ENCODE data around the gene OR2A12.
"Not testable (repeated sequence)": the region's sequence is repeated elsewhere in the genome, so short reads cannot be mapped to it uniquely, and the experiment has no call there.

Gene OR2A12, protein sequence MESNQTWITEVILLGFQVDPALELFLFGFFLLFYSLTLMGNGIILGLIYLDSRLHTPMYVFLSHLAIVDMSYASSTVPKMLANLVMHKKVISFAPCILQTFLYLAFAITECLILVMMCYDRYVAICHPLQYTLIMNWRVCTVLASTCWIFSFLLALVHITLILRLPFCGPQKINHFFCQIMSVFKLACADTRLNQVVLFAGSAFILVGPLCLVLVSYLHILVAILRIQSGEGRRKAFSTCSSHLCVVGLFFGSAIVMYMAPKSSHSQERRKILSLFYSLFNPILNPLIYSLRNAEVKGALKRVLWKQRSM
- long read RNA-seq, donor 1, result 0 reads
- long read RNA-seq, donor 2, result 0 reads
- long read RNA-seq, donor 3, result 0 reads
- long read RNA-seq, donor 4, result 0 reads
- long read RNA-seq, donor 5, result 0 reads
- long read RNA-seq, donor 6, partial matches to known transcripts, result 6 of 6 reads
- long read RNA-seq, donor 6, other reads (novel, unspliced or antisense), result 0 of 6 reads
- long read RNA-seq, donor 7, result 0 reads
- long read RNA-seq, donor 8, result 0 reads

DNA sequence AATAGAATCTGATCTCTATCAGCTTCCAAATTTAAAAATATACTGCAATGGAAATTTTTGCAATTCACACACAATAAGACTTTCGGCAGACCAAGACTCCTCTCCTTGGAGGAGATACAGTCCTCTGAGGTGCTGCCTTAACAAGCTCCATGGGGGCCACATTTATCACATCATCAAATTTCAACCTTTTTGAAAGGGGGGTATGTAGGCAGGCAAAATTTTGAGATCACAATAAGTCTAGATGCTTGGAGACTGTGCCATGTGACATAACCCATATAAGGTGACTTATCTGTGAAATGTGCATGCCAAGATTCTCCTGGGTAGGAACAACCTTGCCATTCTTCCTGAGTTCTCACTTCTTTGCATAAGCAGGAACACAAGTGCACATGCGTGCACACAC is at the start of gene OR2A12:
OR2A12 (plus strand) TSS at position 301 of the 400 bp plus-strand sequence. CDS start 8,830 bp downstream, outside the sequence.
- no peak for DNase-seq

DNA sequence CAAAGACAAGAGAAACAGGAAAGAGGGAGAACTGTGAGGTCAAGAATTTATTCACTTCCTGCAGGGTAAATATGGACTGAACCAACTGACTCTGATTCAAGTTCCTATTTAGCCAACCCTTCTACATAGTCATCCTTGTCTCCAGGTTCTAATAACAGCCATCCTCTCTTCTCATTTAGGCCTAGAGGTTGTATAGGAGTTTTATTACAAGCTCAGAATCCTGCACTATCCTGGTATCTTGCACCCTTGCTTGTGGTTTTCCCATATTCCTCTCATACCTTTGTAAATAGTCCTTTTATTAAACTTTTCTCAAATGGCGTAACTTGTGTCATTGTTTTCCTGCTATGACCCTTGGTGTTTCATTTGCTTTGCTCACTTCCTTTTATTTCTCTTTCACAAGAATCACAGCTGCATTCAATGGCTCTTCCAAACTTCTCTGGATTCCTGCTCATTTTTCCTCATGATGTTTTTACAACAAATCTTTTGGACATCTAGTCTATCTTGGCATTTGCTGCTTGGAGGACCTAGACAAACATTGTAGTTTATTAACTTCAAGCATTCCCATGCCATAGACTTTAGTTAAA is 49.7 kb upstream of the OR2A12 start:
- DNase-seq, result no peak

DNA sequence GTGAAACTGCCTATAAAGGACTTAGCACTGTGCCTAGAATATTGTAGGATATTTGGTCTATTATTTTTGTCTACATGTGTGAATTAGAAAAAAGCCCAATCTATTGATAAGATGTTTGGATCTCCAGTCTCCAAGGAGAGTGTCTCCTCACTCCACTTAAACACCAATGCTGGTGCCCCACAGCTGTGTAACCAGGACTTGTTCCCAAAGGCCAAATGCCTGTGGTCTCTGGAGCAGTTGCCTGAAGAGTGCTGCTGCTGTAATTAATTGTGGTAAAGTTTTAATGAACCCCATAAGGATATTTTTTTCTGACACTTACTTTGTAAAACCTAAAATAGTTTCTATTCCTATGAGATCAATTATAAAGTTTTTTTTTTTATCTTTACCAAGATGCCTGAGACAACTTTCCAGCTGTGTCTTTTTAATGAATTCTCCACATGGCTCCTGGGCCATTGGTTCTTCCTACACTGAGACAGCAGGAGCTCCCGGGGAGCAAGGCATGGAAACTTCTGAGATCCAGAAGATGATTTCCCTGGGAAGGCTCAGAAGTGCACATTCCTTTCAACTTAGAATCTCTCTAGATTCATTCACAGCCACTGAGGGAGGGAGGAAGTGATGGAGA is 48.6 kb upstream of the OR2A12 start:
- no peak for DNase-seq

DNA sequence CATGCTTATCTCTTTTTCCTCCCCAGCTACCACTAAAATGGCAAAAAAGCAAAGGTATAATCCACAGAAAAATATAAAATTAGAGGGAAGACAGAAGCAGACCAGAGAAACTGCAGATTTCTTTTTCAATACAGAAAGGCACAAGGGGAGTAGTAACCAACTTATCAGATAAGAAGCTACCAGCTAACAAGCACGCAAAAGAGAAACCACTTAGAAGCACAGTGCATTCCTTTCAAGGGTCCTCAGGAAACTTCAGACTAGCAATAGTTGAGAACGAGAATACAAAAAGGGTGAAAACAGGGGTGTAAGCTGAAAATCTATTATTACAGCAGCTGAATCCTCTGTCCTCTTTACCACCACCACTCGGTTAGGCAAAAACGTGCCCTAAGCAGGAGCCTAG is 47.2 kb upstream of the OR2A12 start:
- no peak for DNase-seq

DNA sequence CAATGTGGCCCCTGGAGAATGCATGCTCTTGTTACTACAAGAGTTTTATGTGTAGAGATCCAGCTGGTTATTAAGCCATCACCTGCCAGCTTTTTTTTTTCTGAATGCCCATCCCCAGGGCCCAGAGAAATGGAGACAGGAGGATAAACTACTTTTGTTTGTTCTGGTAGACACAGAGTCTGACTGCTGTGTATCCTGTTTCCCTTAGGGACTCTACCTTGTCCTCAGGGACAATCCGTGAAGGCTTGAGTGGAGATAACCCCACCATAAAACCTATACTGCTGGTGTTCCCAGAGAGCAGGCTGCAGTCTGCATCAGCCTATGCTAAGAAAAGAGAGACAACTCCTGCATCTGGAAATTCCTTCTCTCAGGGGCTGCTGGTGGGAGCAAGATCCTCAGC is 37.4 kb upstream of the OR2A12 start, which contains the start of gene OR2A5:
OR2A5 (plus strand) TSS at position 301 of the 400 bp plus-strand sequence. CDS start 1,454 bp downstream, outside the sequence.
- DNase-seq, result no peak

DNA sequence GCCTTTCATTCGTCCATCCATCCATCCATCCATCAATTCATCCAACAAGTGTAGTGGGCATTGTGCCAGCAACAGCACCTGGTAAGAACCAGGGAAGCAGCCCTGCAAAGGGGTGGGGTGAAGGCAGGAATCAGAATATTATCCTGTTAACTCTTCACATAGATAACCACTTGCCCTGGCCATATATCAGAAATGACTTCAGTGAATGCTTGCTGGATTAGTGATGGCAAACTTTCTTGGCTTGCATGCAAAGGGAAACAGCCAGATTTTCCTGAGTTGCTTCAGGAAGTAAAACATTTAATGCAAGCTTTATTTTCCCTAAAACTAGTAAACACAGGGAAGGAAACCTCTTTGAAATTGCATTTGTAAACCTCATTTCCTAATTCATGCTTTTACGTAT is 36.6 kb upstream of the OR2A12 start:
- DNase-seq, result no peak

DNA sequence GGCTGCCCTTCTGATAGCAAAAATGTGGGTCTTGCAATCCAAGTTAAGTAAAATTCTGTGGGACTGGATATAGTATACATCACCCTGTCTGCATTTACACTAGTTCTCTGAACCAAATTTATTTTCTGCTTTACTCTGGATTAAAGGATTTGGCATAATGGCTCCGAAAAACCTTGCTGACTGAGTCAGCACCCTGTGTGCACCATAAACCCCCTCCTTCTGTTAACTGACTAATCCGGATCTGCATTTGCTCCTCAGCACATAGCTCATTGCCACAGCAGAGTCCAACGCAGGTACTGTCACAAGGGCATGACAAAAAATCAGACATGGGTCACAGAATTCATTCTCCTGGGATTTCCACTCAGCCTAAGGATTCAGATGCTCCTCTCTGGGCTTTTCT is 36.0 kb upstream of the OR2A12 start:
- DNase-seq, result no peak

DNA sequence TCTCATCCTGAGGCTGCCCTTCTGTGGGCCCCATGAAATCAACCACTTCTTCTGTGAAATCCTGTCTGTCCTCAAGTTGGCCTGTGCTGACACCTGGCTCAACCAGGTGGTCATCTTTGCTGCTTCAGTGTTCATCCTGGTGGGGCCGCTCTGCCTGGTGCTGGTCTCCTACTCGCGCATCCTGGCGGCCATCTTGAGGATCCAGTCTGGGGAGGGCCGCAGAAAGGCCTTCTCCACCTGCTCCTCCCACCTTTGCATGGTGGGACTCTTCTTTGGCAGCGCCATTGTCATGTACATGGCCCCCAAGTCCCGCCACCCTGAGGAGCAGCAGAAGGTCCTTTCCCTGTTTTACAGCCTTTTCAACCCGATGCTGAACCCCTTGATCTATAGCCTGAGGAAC is 35.2 kb upstream of the OR2A12 start:
- not testable (repeated sequence) for DNase-seq

DNA sequence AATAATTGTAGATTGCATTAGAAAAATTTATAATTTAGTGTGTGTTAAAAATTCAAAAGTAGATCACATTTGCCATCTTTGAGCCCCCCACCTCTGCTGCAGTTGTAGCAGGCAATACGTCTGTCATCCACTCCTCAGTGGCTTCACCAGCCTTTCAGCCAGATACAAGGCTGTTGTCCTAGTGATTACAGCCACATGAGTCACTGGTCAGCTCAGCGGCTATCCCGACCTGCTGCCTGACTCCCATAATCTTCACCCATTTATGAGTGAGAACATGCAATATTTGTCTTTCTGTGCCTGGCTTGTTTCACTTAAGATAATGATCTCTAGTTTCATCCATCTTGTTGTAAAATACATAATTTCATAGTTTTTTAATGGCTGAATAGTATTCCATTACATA is 28.1 kb upstream of the OR2A12 start:
- no peak for DNase-seq

DNA sequence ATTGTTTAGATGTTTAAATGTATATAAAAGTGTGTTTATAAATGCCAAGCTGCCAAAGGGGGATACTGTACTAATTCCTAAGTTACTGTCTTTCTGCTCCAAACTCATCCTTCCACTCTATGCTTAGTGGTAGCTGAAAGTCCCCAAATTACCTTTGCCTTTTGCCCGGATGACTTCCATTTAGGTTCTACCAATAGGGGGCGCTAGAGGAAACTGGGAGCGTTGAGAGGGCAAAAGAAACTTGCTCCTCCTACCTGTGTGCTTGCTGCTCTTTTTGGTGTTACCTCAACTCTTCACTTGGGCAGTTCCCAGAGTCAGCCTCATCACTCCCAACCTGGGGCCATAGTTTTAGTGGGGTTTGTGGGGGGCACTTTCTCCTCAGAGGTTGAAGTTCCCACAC is 22.4 kb upstream of the OR2A12 start:
- no peak for DNase-seq

DNA sequence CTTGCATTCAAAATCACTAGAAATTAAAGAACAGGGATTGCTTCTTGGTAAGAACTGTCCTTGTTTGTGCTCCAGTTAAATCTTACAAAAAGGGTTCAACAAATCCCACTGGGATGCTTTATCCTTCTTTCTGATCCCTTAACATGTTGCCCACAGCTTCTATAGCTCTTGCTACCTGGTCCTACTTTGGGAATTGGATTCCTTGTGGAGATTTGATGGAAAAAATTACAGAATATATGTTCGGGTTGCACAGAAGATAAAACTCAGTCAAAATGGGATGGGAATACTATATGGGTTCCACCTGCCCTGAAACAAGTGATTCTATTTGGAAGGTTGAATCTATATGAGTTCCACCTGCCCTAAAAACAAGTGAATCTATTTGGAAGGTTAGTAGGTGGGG is 16.6 kb upstream of the OR2A12 start, which contains the start of gene OR2A25:
OR2A25 (plus strand) TSS at position 301 of the 400 bp plus-strand sequence. CDS start 4,409 bp downstream, outside the sequence.
- no peak for DNase-seq

DNA sequence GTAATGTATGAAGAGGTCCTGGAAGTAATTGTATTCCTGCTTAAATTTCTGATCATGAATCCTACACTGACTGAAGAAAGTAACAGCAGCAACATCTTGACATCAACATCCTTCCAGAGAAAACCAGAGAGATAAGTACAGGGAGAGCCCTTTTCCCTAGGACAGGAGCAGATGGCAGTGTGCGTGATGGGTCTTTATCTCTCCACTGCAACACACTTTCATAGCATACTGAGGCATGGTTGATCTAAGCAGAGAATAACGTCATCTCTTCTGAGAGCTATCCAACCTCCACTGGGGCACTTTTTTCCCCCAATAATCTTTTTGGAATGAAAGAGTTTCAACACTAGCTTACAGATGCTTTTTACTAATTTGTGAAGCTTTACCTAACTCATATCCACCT is 16.1 kb upstream of the OR2A12 start:
- no peak for DNase-seq

DNA sequence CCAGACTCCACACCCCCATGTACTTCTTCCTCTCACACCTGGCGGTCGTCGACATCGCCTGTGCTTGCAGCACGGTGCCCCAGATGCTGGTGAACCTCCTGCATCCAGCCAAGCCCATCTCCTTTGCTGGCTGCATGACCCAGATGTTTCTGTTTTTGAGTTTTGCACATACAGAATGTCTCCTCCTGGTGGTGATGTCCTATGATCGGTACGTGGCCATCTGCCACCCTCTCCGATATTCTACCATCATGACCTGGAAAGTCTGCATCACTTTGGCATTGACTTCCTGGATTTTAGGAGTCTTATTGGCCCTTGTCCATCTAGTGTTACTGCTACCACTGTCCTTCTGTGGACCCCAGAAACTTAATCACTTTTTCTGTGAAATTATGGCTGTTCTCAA is 11.7 kb upstream of the OR2A12 start:
- no peak for DNase-seq

DNA sequence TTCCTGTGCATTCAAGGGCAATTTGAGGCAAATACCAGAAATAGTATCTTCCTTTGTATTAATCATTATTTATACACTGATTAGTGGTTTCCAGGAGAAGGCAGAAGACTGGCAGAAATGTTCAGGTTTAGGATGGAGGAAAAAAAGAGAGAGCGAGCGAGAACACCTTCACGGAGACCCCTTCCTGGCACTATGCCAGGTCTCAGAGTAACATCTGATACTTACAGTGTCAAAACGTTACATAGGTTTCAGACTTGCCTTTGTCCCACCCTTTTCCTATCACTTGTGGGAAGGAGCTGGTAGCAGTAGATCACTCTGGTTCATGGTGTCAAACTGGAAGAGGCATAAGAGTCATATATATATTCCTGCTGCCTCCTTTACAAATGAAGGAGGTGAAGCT is 652 bp downstream of the OR2A12 start:
- no peak for DNase-seq

DNA sequence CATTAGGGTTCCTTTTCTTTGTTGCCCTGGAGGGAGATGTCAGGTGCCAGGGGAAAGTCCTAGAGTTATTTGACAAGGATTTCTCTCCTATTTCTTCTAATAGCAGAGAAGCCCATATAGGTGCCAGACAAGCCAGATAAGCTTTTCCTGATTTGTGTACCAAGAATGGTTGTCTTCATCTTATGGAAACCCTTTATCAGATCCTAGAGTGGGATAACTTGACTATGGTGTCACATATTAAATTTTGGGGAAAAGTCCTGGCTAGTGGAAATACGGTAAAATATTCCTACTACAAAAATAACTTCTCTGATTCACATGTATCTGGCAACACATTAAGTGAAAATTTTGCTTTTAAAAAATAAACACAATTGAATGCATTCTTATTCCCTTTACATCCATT is 1.2 kb downstream of the OR2A12 start:
- DNase-seq, result no peak

DNA sequence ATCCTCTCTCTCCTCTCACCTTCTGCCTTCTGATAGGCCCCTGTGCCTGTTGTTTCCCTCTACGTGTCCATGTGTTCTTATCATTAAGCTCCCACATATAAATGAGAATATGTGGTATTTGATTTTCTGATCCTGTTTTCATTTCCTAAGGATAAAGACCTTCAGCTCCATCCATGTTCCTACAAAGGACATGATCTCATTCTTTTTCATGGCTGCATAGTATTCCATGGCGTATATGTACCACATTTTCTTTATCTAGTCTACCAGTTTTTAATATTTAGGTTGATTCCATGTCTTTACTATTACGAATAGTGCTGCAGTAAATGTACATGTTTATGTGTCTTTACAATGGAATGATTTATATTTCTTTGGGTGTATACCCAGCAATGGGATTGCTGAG is 4.6 kb downstream of the OR2A12 start:
- no peak for DNase-seq

DNA sequence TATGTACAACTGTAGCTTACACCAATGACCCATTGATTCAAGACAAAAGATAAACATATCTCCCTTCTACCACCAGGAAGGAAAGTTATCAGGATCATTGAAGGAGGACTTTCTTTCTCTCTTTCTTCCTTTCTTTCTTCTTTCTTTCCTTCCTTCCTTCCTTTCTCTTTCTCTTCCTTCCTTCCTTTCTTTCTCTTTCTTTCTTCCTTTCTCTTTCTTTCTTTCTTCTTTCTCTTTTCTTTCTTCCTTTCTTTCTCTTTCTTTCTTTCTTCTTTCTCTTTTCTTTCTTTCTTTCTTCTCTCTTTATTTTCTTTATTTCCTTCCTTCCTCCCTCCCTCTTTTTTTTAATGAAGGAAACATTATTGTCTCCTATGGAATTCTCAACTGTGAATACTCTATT is 12.7 kb downstream of the OR2A12 start:
- DNase-seq, result no peak

DNA sequence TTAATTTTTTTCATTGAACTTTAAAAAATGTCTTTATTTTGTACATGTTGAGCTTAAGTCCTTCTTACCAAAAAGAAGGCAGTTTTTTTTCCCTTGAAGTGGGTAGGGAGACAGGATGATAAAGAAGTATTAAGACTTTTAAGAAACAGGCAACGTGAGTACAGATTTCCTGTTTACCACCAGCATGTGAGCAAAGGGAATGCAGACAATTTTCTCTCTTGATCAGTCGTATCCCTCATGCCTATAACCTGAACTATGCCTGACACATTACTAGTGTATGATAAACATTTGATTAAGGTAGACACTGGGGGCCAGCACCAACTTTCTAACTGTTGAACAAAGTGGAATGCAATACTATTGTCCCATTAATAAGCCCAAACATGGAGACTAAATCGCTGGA is 14.5 kb downstream of the OR2A12 start:
- no peak for DNase-seq

DNA sequence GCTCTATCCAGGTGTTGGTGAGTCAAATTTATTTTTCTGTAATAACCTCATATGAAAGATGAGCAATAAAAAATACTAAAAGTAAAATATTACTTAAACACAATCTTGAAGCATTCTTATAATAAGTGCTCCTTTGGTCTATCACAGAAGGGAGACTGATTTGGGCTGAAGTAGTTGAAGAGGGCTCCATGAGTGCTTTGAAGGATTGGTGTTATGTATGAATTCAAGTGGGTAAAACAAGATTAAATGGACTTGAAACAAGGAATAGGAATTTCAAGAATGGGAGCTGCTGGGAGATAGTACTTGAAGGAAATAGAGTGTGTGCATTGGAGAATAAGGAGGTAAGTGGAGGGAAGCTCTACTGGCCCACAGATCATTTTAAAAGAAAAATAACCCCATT is 16.0 kb downstream of the OR2A12 start:
- DNase-seq, result no peak

DNA sequence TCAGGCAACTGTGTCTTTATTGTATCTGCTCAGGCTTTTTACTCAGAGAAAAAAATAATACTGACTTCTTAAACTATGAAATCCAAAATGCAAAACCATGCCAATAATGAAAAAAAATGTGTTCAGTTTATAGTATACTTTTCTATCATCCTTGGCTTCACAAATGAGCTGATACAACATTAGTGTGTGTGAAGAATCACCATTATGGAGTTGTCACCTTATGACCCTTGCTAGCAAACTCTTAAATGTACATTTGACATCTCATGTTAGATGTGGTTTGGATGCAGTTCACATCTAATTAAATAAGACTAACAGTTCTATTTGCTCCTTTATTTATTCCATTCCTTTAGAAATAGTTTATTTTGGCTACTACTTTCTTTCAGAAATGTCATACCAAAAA is 19.1 kb downstream of the OR2A12 start:
- DNase-seq, result no peak

DNA sequence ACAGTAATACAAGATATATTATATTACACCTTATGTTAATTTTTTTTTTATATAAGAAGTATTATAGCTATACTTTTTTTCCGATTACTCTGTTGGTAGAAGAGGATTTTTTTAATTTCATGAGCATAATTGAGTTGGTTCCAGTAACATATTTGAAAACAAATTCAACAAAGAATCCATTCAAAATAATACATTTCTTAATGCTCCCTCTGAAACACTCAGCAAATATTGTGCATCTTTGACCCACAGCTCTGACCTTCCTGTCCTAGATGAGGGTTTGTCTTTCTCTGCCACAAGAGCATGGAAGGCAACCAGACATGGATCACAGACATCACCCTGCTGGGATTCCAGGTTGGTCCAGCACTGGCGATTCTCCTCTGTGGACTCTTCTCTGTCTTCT is 23.2 kb downstream of the OR2A12 start, which contains the start of gene OR2A2:
OR2A2 (plus strand) TSS at position 301 of the 400 bp plus-strand sequence; CDS start at position 301, 0 bp downstream.
- DNase-seq, result no peak

DNA sequence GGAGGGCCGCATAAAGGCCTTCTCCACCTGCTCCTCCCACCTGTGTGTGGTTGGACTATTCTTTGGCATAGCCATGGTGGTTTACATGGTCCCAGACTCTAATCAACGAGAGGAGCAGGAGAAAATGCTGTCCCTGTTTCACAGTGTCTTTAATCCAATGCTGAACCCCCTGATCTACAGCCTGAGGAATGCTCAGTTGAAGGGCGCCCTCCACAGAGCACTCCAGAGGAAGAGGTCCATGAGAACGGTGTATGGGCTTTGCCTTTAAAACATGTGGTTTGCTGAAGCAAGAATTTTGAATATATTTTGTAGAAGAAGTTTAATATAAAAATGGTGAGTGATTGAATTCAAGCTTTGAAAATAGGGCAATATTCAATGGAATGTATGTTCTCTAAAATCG is 24.2 kb downstream of the OR2A12 start:
- DNase-seq, result no peak

DNA sequence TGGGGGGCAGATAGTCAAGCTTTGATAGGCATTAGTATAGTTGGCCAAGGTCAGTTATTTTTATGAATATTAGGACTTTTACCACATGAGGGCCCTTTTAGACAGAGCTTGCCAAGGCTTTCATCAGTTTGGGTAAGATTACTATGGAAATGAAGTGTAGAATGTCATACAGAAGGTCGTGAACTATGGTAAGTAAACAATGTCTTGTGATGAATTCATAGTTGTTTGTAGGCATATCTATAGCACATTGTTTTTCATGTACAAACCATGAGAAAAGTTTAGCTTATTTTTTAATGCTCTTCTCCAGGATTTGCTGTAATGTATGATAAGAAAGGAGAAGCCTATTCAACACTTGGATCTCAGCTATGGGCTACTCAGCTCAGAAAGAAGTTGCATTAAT is 27.6 kb downstream of the OR2A12 start:
- no peak for DNase-seq
